GM12891 (cell line): ENCODE measurements around the gene ASIC5. TPM values are rescaled to one million over a fixed set of nuclear protein-coding genes. Genes with fewer than 3 reads are reported as not detected.

ENCODE experiments used
- DNase-seq: peaks from one replicate; pipeline ENCODE4 v3.0.0; 2011; ENCODE audit warnings: low spot score; ENCODE audit not compliant: insufficient read length
- FAIRE-seq: peaks from 2 replicates; lab custom pipeline; 2011; peaks lifted over from hg19 to GRCh38; lab: Jason Lieb, UNC
- PAX5 ChIP-seq: IDR thresholded peaks from 2 replicates; pipeline ENCODE4 v1.6.1; 2011; ENCODE audit warnings: low read length, moderate library complexity, mild to moderate bottlenecking; ENCODE audit not compliant: insufficient read depth, severe bottlenecking
- POLR2A ChIP-seq: IDR thresholded peaks from 2 replicates; pipeline ENCODE4 v1.6.1; 2011; ENCODE audit warnings: low read depth, low read length, control low read depth
- POLR2AphosphoS5 ChIP-seq: IDR thresholded peaks from 2 replicates; pipeline ENCODE4 v1.6.1; 2011; ENCODE audit warnings: low read depth, low read length, control low read depth
- POU2F2 ChIP-seq: IDR thresholded peaks from 2 replicates; pipeline ENCODE4 v1.6.1; 2011; ENCODE audit warnings: low read depth, mild to moderate bottlenecking, control low read depth, low read length, moderate library complexity
- SPI1 ChIP-seq: IDR thresholded peaks from 2 replicates; pipeline ENCODE4 v1.6.1; 2011; ENCODE audit warnings: low read depth, low read length, control low read depth
- TAF1 ChIP-seq: IDR thresholded peaks from 2 replicates; pipeline ENCODE4 v1.6.1; 2011; ENCODE audit warnings: low read depth, low read length, control low read depth
- polyA plus RNA-seq: library from polyadenylated mRNA; unstranded; fragments of >200 nt; gene quantifications from one replicate; pipeline ENCODE4 v1.2.1, GENCODE V29; 2012; ENCODE audit warnings: low read depth, missing spikeins, inconsistent platforms; ENCODE audit not compliant: missing spikeins

ASIC5 gene, protein sequence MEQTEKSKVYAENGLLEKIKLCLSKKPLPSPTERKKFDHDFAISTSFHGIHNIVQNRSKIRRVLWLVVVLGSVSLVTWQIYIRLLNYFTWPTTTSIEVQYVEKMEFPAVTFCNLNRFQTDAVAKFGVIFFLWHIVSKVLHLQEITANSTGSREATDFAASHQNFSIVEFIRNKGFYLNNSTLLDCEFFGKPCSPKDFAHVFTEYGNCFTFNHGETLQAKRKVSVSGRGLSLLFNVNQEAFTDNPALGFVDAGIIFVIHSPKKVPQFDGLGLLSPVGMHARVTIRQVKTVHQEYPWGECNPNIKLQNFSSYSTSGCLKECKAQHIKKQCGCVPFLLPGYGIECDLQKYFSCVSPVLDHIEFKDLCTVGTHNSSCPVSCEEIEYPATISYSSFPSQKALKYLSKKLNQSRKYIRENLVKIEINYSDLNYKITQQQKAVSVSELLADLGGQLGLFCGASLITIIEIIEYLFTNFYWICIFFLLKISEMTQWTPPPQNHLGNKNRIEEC
- polyA plus RNA-seq: not detected

DNA sequence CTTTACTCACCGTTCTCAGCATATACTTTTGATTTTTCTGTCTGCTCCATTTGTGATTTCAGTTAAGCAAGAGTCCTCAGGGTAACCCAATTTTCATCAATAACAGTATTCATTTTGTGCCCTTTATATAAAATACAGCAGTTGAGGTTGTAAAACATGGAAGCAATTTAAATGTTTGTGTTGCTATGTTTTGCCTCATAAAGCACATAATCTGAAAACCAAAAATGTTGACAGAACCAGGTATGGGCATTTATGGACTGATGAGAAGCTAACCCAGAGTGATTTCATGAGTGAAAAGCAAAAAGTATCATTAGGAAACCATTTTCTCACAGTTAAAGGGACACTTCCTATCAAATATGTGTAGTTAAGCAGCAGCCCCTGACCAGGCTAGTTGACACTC lies at the start of gene ASIC5:
TSS of gene ASIC5 (minus strand) at position 101 of the 400 bp plus-strand sequence. CDS start at position 50, 51 bp downstream.
- FAIRE-seq (no peak), DNase-seq (no peak)
- TF ChIP-seq POLR2AphosphoS5 (no peak), PAX5 (no peak), SPI1 (no peak), POLR2A (no peak), TAF1 (no peak)

DNA sequence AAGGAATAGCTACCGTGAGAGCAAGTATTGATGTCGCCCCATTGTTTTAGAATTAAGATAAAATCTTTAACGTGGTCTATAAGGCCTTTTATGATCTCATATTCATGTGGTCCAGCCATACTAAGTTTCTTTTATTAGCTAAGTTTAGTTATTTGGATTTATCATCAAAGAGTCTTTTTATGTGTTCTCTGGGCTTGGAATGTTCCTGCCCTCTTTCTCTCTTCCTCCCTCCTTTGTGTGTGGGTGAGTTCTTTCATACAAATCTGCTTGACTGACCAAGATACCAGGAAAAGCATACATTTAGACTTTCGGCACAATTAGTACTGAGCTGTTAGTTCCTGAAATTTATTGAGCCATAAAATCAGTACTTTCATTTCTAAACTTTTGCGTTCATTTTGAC lies 48.7 kb upstream of the ASIC5 start:
- TF ChIP-seq POLR2AphosphoS5 (no peak), PAX5 (no peak), SPI1 (no peak), POU2F2 (no peak), TAF1 (no peak), POLR2A (no peak)
- no peak for FAIRE-seq
- DNase-seq: no peak

DNA sequence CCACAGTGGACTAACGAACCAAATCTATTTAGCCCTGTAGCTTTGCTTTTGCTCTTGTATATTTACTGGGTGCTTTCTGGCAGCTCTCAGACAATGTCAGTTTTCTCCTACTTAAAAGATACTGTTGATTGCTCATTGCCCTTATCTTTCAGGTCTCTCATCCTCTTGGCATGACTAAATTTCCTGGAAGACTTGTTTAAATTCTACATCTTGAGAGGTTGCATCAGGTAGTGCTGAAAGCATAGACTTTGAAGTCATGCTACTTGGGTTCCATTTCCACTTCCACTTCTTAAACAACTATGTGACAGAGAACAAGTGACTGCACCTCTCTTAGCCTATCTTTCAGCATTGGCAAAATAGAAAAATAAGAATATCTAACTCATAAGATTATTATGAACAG lies 45.8 kb upstream of the ASIC5 start:
- no peak for FAIRE-seq
- no peak for DNase-seq
- TF ChIP-seq POLR2A (no peak), PAX5 (no peak), POLR2AphosphoS5 (no peak), POU2F2 (no peak), TAF1 (no peak), SPI1 (no peak)

DNA sequence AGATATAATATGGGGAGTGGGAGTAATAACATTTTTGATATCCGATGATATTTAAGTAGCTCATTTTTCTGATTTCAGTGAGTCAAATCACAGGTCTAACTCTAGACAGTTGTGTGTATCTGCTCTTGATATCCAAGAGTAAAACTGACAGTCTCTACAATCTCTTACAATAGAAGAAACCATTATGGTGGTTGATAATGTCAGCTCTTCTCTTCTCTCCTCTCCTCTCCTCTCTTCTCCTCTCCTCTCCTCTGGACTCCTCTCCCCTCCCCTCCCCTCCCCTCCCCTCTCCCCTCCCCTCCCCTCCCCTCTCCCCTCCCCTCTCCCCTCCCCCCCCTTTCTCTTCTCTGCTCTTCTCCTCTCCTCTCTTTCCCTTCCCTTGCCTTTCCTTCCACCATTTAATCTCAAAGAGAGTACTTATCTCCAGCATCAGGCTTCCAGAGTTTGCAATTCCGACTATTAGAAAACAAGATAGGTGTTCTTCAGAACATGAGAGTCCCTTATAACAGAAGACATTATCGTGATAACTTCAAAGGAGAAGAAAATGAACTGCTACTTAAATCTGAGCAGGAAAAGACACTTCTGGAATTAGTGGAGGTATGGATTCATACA lies 43.6 kb upstream of the ASIC5 start:
- DNase-seq (no peak), FAIRE-seq (no peak)
- TF ChIP-seq POLR2AphosphoS5 (no peak), PAX5 (no peak), POLR2A (no peak), POU2F2 (no peak), SPI1 (no peak)

DNA sequence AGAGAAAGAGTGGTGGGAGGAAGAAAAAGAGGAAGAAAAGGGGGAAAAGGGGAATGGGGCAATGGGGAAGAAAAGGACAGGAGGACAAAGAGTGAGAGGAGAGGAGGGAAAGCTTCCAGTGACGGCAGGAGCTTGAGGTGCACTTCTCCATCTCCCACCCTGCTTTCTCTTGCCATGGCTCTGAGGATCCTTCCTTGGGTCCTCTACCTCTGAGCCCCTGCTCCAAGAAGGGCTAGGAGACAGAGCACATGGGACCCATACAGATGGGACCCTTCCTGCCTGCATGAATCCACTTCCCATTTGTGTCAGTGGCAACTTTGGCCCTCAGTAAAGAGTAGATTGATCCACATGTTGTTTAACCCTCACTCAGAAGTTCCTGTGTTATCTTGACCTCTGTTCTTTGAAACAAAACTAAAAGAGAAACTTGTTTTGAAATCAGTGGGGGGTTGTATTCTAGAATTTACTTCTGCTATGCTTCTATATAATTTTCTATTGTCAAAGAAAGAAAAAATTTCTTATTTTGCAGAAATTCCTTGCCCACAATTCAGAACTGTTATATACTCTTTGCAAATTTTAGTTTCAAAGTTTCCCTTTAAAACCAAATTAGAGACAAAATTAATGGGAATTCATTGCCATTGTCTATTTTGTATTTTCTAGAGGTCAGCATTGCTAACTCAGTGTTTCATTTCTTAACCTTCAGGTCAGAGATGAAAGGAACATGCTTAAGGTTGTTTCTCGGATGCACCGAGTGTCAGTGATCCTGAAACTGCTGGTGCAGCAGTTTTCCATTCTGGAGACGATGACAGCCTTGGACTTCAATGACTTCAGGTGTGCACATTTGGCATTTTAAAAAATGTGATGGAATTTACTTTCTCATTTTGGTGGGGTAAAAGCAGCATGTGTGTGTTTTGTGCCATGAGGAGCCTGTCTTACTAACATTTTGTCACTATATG lies 42.4 kb upstream of the ASIC5 start:
- TF ChIP-seq POU2F2 (no peak), PAX5 (no peak), SPI1 (no peak), POLR2AphosphoS5 (no peak), POLR2A (no peak), TAF1 (no peak)
- DNase-seq (no peak), FAIRE-seq (no peak)

DNA sequence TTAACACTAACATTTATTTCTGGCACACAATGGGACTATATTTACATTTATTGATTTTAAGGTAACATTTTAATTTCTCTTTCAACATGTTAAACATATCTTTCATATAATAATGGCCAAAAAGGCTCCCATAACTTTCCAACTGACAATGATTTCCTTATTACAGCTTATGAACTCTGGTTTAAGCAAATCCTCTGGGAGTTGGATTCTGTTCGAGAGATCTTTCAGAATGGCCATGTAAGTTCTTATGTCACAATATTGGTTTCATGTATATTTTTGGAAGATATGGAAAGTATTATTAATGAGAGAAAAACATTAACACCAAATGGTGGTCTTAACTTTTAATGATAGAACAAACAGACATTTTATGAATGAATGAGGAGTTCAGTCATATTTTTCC lies 41.5 kb upstream of the ASIC5 start:
- FAIRE-seq: no peak
- TF ChIP-seq POLR2A: no peak
- no peak for DNase-seq

DNA sequence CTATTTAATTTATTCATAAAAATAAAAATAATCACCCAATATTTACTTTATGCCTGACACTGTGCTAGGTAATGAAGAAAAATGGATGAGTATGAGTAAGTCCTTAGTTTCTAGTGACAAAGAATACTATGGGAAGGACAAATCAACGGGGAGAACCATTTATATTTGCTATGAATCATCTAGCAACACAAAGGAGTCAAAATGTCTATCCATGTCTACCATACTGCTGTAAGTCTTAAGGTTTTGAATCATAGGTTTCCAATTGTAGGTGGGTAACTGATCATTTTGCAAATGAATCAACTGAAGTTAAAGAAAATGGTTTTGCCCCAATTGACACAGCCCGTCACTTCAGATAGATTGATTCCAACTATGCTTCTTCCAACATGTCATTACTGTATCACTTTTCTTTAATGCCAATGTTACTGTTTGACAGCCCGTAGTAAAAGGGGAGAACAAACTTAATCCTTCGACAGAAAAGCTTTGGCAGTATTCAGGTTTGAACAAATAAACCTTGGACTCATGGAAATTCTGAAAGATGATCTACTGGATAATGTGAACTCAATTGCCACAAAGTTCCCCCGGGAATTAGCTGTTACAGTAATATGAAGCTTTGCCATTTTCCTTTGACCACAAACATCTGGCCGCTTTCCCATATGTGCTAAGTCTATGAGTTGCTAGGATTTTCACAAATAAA lies 40.6 kb upstream of the ASIC5 start:
- TF ChIP-seq POLR2AphosphoS5 (no peak), PAX5 (no peak), POLR2A (no peak), TAF1 (no peak), POU2F2 (no peak), SPI1 (no peak)
- FAIRE-seq: no peak
- DNase-seq: no peak

DNA sequence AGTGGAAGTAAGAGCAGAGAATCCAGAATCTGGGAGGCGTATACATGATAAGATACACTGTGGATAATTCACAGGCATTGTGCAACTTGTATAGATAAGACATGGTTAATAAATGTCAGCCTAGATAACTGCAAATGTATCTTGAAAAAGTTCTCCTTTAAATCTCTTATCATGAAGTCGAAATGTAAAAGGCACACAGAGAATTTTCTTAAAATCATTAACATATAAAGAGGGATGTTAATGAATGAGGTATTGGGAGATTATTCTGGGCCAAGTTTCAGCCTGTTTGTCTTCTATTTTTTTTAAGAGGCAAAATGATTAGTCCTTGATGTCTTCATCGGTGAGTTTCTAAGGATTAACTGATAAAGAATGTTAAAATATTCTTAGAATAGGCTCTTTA lies 38.3 kb upstream of the ASIC5 start:
- TF ChIP-seq POLR2AphosphoS5 (no peak), TAF1 (no peak), PAX5 (no peak), SPI1 (no peak), POU2F2 (no peak), POLR2A (no peak)
- DNase-seq (no peak), FAIRE-seq (no peak)
